Panc1 (cell line): ENCODE measurements around the gene ALDH1B1. TPM values are rescaled to one million over a fixed set of nuclear protein-coding genes. Genes with fewer than 3 reads are reported as not detected.

ENCODE experiments used
- ATAC-seq: fragments of 200-7000 bp; cut with Tn5 transposase; 2 replicates; pipeline ENCODE4 v1.9.1; 2020; ENCODE audit warnings: mild to moderate bottlenecking, moderate library complexity
- BruUV-seq: library from RNA; stranded (reverse); fragments of 400-500 nt; replicated peaks from 2 replicates; lab custom pipeline; 2021; lab: Mats Ljungman, UMichigan
- CTCF ChIA-PET: fragments of 300-600 bp; sonication (Branson Sonifier 250); formaldehyde crosslinking; loops from one replicate; lab custom pipeline; 2022; ENCODE audit warnings: antibody characterized with exemption; lab: Charles Lee
- POLR2A ChIA-PET: fragments of 300-600 bp; sonication (Branson Sonifier 250); formaldehyde crosslinking; loops from one replicate; lab custom pipeline; 2022; ENCODE audit warnings: antibody characterized with exemption; lab: Charles Lee
- DNase-seq: peaks from one replicate; pipeline ENCODE4 v3.0.0-alpha.2; 2010; ENCODE audit warnings: low read depth, low spot score
- H3K27ac ChIP-seq: 2 replicates; pipeline ENCODE4 v1.5.1; 2011; ENCODE audit warnings: mild to moderate bottlenecking, low read length, inconsistent platforms
- H3K27me3 ChIP-seq: fragments of 200-500 bp; sonication (Bioruptor generic); 2 replicates; pipeline ENCODE4 v1.6.0; 2014; ENCODE audit warnings: low read length, inconsistent platforms; ENCODE audit not compliant: control insufficient read depth, insufficient read depth
- H3K36me3 ChIP-seq: fragments of 200-500 bp; sonication (Bioruptor generic); 2 replicates; pipeline ENCODE4 v1.5.1; 2014; ENCODE audit warnings: inconsistent platforms, mild to moderate bottlenecking, low read length, moderate library complexity; ENCODE audit not compliant: control insufficient read depth, insufficient read depth
- H3K4me1 ChIP-seq: 2 replicates; pipeline ENCODE4 v1.5.1; 2011; ENCODE audit warnings: inconsistent platforms, mild to moderate bottlenecking, low read length, moderate library complexity; ENCODE audit not compliant: control insufficient read depth, insufficient read depth
- H3K4me3 ChIP-seq, 2 experiments: 2 replicates each; pipeline ENCODE4 v1.5.1; 2011 to 2012; ENCODE audit warnings: low read depth in 2 of 2, low read length in 2 of 2, mild to moderate bottlenecking in 2 of 2, inconsistent platforms in 1 of 2, moderate library complexity in 1 of 2
- H3K9me3 ChIP-seq: fragments of 200-500 bp; sonication (Bioruptor generic); 2 replicates; pipeline ENCODE4 v1.5.1; 2014; ENCODE audit warnings: low read depth, mild to moderate bottlenecking, inconsistent platforms, low read length, moderate library complexity; ENCODE audit not compliant: control insufficient read depth, insufficient read depth
- POLR2AphosphoS5 ChIP-seq: IDR thresholded peaks from 2 replicates; pipeline ENCODE4 v1.6.1; 2012; ENCODE audit warnings: mild to moderate bottlenecking, low read depth, low read length, moderate library complexity
- SIN3A ChIP-seq: IDR thresholded peaks from 2 replicates; pipeline ENCODE4 v1.6.1; 2012; ENCODE audit warnings: low read depth, mild to moderate bottlenecking, low read length, moderate library complexity, borderline replicate concordance; ENCODE audit not compliant: insufficient read depth
- TCF7L2 ChIP-seq: IDR thresholded peaks from 2 replicates; pipeline ENCODE4 v1.6.1; 2011; ENCODE audit warnings: mild to moderate bottlenecking, low read depth, low read length, inconsistent platforms
- in situ Hi-C: cut with HindIII; loops from 2 replicates; pipeline ENCODE4 v1.10.0; 2016; ENCODE audit warnings: low sequenced_read_pairs, low pct_unique_long_range_greater_than_20kb
- intact Hi-C: fragments of 100-400 bp; cut with micrococcal nuclease; formaldehyde crosslinking; loops from one replicate; pipeline ENCODE4 v1.10.0; 2022; ENCODE audit not compliant: unreplicated experiment
- total RNA-seq: library from RNA; stranded (reverse); gene quantifications from one replicate; pipeline ENCODE4 v1.2.1, GENCODE V29; 2021; ENCODE audit not compliant: unreplicated experiment
- TF ChIP-seq, protein P1 (sequence below): fragments of 450-650 bp; IDR thresholded peaks from 2 replicates; pipeline ENCODE4 v1.5.1; 2017; ENCODE audit warnings: mild to moderate bottlenecking
- TF ChIP-seq, protein P2 (sequence below), 2 experiments: IDR thresholded peaks; 2 replicates each; pipeline ENCODE4 v1.6.1; 2011 to 2012; ENCODE audit warnings: low read depth in 2 of 2, control low read depth in 1 of 2, low read length in 1 of 2, mild to moderate bottlenecking in 1 of 2, moderate library complexity in 1 of 2; ENCODE audit not compliant: insufficient read depth in 1 of 2

The ALDH1B1 gene
- total RNA-seq, 1 experiment from 2014 or later = 34.2 TPM

DNA sequence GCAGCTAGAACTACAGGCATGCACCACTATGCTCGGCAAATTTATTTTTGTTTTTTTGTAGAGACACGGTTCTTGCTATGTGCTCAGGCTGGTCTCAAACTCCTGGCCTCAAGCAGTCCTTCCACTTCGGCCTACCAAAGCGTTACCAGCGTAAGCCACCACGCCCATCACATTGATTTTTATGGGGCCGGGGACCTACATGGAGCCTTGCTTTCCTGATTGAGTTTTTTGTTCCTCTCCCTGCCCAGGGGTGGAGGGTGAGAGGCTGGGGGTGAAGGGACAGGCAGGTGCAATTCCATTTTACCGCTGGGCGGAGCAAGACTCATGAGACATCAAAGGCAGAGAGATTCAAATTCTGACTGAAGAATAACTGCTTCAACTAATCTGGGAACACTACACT is 1.9 kb downstream of the ALDH1B1 start:
- intact Hi-C loops = loop anchor here (10.0 kb wide), 1 partner anchor 500 kb away; no protein-coding TSS in a partner anchor
- H3K27me3 ChIP-seq = no peaks in the 10 kb centered on the region
- in situ Hi-C loops = no loop called here
- ChIA-PET CTCF (no interaction called here), POLR2A (no interaction called here)
- TF ChIP-seq POLR2AphosphoS5 (no peak), TCF7L2 (no peak), SIN3A (no peak)
- TF ChIP-seq, protein P1, sequence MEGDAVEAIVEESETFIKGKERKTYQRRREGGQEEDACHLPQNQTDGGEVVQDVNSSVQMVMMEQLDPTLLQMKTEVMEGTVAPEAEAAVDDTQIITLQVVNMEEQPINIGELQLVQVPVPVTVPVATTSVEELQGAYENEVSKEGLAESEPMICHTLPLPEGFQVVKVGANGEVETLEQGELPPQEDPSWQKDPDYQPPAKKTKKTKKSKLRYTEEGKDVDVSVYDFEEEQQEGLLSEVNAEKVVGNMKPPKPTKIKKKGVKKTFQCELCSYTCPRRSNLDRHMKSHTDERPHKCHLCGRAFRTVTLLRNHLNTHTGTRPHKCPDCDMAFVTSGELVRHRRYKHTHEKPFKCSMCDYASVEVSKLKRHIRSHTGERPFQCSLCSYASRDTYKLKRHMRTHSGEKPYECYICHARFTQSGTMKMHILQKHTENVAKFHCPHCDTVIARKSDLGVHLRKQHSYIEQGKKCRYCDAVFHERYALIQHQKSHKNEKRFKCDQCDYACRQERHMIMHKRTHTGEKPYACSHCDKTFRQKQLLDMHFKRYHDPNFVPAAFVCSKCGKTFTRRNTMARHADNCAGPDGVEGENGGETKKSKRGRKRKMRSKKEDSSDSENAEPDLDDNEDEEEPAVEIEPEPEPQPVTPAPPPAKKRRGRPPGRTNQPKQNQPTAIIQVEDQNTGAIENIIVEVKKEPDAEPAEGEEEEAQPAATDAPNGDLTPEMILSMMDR = no peak
- TF ChIP-seq, protein P2, sequence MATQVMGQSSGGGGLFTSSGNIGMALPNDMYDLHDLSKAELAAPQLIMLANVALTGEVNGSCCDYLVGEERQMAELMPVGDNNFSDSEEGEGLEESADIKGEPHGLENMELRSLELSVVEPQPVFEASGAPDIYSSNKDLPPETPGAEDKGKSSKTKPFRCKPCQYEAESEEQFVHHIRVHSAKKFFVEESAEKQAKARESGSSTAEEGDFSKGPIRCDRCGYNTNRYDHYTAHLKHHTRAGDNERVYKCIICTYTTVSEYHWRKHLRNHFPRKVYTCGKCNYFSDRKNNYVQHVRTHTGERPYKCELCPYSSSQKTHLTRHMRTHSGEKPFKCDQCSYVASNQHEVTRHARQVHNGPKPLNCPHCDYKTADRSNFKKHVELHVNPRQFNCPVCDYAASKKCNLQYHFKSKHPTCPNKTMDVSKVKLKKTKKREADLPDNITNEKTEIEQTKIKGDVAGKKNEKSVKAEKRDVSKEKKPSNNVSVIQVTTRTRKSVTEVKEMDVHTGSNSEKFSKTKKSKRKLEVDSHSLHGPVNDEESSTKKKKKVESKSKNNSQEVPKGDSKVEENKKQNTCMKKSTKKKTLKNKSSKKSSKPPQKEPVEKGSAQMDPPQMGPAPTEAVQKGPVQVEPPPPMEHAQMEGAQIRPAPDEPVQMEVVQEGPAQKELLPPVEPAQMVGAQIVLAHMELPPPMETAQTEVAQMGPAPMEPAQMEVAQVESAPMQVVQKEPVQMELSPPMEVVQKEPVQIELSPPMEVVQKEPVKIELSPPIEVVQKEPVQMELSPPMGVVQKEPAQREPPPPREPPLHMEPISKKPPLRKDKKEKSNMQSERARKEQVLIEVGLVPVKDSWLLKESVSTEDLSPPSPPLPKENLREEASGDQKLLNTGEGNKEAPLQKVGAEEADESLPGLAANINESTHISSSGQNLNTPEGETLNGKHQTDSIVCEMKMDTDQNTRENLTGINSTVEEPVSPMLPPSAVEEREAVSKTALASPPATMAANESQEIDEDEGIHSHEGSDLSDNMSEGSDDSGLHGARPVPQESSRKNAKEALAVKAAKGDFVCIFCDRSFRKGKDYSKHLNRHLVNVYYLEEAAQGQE (IDR thresholded peaks at IDR 0.05; ENCODE audit: insufficient read depth in 1 of 2, low read depth in 2 of 2, low read length in 1 of 2) = no peak
- no TSS peak for BruUV-seq
- H3K27ac ChIP-seq = no peak overlapping the region
- no peaks in the 10 kb centered on the region; the same call in 1 of the 2 replicates for H3K4me1 ChIP-seq
- H3K9me3 ChIP-seq = no peaks in the 10 kb centered on the region
- DNase-seq (no peak), ATAC-seq (no peak)
- H3K36me3 ChIP-seq = no peaks in the 10 kb centered on the region; the same call in 1 of the 2 replicates
- no peak overlapping the region for H3K4me3 ChIP-seq

DNA sequence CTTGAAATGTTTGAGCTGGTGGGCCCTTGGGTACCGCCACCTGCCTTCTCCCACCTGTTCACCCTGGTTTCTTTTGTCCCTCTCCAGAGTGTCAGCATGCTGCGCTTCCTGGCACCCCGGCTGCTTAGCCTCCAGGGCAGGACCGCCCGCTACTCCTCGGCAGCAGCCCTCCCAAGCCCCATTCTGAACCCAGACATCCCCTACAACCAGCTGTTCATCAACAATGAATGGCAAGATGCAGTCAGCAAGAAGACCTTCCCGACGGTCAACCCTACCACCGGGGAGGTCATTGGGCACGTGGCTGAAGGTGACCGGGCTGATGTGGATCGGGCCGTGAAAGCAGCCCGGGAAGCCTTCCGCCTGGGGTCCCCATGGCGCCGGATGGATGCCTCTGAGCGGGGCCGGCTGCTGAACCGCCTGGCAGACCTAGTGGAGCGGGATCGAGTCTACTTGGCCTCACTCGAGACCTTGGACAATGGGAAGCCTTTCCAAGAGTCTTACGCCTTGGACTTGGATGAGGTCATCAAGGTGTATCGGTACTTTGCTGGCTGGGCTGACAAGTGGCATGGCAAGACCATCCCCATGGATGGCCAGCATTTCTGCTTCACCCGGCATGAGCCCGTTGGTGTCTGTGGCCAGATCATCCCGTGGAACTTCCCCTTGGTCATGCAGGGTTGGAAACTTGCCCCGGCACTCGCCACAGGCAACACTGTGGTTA is 3.3 kb downstream of the ALDH1B1 start:
- in situ Hi-C loops = no loop called here
- Histone ChIP-seq H3K36me3 (no peaks in the 10 kb centered on the region; the same call in 1 of the 2 replicates), H3K4me1 (no peaks in the 10 kb centered on the region; the same call in none of the 2 replicates), H3K4me3 (no peak overlapping the region), H3K9me3 (no peaks in the 10 kb centered on the region), H3K27ac (no peak overlapping the region), H3K27me3 (no peaks in the 10 kb centered on the region)
- DNase-seq (no peak), ATAC-seq (no peak)
- POLR2A ChIA-PET = no interaction called here
- TF ChIP-seq TCF7L2 (no peak), POLR2AphosphoS5 (no peak), SIN3A (no peak)
- TF ChIP-seq, protein P1 = no peak
- TF ChIP-seq, protein P2 (IDR thresholded peaks at IDR 0.05; ENCODE audit: insufficient read depth in 1 of 2, low read depth in 2 of 2, low read length in 1 of 2) = no peak
- no TSS peak for BruUV-seq
- intact Hi-C loops = loop anchor here (10.0 kb wide), 1 partner anchor 501 kb away; no protein-coding TSS in a partner anchor
- CTCF ChIA-PET = no interaction called here
